GM19099 (cell line): Measurements from ENCODE around the gene SNU13.
A peak's percentile ranks its signal among the peaks of the same experiment; 100 is the strongest.

Experiments used
- POLR2A ChIP-seq: IDR thresholded peaks from 3 replicates; pipeline ENCODE4 v1.6.1; 2011; ENCODE audit warnings: low read depth; ENCODE audit not compliant: insufficient read length; ENCODE audit errors: extremely low read depth

SNU13 gene

DNA sequence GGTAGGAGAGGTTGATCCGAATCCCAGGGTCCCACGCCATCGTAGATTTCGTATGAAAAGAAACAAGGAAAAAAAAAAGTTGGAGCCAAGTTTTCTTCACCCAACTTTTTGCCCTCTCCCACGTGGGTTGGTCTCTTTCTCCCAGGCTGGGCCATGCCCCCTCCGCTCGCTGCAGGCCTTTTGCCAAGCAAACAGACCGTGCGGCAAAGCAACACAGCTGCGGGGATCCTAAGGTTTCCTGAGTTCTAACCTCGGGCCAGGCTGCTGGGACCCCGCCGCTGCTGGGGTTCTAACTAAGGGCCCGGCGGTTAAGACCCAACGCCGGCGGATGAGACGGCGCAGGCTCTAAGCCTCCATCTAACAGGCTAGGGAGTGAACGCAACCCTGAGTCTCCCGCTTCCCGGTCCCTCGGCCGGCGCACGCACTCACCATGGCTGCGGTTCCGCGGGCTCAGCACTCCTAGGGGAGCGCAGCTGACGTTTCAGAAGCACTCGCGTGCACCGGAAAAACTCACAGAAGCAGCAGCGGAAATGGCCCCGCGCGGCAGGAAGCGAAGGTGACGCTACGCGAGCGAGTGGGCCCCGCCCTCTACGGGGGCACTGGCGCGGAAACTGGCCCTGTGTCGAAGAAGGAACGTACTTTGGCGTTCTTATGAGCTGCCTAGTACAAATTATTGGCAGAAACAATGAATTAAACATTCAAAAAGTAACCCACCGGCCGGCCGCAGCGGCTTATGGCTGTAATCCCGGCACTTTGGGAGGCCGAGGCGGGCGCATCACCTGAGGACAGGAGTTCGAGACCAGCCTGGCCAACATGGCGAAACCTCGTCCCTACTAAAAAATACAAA is at the start of gene SNU13:
SNU13 (minus strand) TSS at position 503 of the 847 bp plus-strand sequence; CDS start at position 432, 71 bp downstream.
- peak; percentile 90 for TF ChIP-seq POLR2A

DNA sequence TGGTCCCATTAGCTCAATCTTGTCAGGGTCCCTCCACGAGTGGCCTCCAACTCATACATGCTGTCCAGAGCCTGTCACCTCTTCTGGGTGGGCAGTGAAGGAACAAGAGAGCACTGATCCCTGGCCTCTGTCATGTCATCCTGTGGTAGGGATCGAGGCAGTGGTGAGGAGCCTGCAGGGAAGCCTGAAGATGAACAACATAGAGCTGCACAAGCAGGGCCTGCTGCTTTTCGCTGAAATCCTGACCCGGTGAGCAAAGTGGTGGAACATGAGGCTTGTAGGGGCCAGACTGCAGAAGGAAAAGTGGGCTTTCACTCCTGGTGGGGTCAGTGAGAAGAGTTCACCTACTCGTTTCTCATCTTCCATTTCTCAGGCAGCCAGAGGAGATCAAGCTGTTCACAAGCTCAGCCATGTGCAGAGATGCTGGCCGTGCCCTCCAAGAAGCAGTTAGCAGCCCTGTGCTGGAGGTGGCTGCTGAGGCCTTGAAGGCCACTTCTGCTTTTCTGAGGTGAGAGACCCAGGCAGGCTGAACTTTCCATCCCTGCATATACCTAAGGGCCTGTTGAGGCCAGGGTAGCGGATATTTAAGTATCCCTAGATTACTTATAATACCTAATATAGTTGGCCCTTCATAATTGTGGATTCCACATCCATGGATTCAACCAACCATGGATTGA is 43.6 kb upstream of the SNU13 start:
- no peak for TF ChIP-seq POLR2A

DNA sequence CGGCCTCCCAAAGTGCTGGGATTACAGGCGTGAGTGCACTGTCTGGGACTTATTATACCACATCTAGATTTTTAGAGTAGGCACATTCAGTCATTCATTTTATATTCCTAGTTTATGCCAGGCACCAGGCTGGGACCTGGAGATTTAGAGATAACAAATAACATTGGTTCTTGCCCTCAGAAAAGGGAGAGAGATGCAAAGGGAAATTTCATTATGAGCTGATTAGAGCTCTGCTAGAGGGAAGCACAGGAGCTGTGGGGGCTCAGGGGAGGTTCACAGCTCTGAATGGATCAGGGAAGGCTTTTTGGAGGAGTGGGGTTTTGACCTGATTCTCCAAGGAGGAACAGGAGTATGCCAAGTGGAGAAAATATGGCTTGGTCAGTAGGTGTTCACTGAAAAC is 42.9 kb upstream of the SNU13 start:
- no peak for TF ChIP-seq POLR2A

DNA sequence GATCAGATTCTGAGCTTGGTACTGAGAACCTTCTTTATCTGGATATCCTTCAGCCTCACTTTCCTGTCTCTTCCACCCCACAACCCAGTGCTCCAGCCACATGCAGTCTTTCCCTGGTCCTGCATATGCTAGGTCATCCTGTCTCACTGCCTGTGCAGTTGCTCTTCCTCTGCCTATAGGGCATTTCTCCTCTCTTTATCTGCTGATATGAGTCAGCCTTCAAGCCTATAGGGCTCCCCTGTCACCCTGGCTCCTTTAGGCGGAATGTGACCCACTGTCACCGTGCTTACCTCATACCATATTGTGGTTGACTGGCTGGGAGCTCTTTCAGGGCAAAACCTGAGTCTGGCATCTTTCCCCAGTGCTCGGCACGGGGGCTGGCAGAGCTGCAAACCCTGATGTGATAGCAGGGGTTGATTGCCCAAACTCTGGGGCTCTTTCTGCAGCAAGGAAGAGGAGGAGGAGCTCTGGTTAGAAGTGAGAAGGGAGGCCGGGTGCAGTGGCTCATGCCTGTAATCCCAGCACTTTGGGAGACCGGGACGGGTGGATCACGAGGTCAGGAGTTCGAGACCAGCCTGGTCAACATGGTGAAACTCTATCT is 36.9 kb upstream of the SNU13 start:
- TF ChIP-seq POLR2A = no peak

DNA sequence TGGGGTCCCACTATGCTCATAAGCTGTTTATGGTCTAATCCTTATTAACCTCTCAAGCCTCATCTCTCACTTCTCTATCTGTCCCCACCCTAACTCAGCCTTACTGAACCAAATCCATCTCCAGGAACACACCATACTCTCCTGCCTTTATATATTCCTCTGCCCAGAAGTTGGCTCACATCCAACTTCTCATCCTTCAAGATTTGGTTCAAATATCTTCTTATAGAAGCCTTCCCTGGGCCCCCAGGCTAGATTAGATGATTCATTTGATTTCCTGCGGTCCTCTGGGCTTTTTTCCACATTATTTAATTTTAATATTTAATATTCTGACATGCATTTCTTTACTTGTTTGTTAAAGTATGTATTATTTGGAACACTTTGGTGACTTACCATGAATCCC is 33.8 kb upstream of the SNU13 start:
- TF ChIP-seq POLR2A = no peak

DNA sequence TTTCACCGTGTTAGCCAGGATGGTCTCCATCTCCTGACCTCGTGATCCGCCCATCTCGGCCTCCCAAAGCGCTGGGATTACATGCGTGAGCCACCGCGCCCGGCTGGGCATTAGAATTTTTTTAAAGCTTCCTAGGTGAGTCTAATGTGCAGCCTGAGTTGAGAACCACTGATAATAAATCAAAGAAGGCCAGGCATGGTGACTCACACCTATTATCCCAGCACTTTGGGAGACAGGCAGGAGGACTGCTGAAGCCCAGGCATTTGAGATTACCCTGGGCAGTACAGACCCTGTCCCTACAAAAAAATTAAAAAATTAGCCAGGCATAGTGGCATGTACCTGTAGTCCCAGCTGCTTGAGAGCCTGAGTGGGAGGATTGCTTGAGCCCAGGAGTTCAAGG is 24.3 kb upstream of the SNU13 start:
- no peak for TF ChIP-seq POLR2A

DNA sequence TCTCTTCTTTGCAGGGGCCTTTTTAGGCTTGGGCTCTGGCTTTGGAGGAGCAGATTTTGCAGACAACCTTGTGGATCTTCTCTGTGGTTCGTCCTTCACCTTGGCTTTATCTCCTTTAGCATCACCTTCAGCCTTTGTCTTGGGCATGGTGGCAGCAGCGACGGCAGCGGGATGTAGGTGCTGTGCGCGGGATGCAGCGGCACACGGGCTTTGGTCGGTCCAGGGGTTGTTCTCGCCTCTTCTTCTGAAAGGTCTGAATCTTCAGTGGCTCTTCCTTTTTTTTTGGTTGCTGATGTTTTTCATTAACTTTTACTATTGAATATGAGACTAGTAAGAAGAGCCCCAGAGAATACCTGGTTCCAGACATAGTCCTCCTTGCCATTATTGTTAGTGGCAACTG is 20.7 kb upstream of the SNU13 start:
- TF ChIP-seq POLR2A = no peak

DNA sequence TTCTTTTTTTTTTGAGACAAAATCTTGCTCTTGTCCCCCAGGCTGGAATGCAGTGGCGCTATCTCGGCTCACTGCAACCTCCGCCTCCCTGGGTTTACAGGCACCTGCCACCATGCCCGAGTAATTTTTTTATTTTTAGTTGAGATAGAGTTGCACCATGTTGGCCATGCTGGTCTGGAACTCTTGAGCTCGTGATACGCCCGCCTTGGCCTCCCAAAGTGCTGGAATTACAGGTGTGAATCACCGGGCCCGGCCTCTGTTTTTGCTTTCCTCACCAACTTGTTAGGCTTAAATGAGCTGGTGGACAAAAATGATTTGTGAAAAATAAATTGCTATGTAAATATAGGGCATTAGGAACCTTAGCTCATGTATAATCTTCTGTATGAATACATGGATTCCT is 14.1 kb upstream of the SNU13 start:
- TF ChIP-seq POLR2A = no peak

DNA sequence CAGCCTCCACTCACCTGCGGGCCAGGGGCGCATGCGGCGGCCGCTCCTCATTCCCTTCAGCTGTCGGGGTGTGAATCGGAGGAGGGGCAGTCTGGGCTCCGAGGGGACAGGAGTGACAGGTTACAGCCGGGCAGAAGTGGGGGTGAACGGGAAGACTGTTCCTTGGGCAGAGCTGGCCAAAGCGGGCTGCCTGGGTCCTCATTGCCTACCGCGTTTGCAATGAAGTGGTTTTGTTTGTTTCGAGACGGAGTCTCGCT is 11.4 kb upstream of the SNU13 start:
- no peak for TF ChIP-seq POLR2A

DNA sequence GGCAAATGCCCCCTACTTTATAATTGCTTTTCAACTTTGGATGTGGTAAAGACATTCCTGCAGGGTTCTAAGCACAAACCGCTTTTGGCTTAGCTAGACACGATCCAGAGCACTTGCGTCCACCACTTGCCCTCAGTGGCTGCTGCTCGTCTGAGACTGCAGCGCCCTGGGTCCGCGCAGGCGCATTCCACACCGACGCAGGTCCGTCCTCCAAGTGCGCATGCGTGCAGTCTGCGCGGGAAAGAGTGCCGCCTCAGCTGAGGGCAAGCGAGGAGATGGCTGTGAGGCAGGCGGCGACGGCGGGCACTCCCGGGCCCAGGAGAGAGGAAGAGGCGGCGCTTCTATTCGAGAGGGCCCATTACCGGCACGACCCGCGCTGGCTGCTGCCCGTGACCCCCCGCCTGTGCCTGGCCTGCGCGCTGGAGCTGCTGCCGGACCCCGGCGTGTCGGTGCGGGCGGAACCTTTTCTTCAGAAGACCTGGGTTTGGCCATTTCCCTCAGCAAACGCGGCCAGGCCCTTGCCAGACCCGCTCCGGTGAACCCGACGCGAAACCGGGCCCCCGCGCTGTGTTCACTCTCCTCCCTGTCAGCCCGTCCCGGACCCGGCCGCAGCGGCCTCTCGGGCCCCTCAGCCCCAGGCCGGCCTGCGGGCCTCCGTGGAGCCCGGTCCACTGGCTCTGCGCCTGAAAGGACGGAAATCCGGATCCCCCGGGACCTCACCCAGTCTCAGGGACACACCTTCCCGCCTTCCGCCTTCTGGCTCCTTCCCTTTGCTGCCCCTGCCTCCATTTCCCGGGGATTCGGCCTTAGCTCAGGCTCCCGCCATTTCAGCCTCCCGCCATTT is 10.8 kb upstream of the SNU13 start, which contains the start of gene MEI1:
MEI1 (plus strand) TSS at position 240 of the 844 bp plus-strand sequence; CDS start at position 276, 36 bp downstream.
- TF ChIP-seq POLR2A = peak; percentile 52

DNA sequence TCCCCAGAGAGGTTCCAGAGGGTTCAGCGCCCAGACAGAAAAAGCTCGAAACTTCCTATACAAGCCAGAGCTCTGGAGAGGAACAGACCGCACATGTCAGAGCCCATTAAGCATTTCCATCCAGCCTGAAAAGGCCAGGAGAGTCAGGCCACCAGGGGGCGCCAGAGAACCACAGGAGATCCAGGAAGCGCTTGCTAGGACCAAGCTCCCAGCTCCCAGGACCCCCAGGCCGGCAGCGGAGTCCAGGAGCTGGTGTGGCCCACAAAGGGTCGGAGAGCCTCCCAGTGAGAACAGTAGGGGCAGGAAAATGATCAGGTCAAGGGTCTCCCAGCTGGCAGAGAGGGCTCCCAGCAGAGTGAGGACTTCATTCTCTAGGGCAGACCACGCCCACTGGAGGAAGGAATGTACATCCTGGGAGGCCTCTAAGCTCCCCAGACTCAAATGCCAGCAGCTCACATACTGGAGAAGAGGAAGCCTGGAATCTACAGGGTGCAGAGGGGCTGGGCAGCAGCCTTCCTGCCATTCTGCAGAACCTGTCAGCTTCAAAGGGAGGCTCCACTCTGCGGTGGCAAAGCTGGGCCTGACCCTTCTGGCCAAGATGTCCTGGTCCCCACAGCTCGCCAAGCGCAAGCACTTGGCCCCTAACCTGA is 8.6 kb upstream of the SNU13 start:
- no peak for TF ChIP-seq POLR2A

DNA sequence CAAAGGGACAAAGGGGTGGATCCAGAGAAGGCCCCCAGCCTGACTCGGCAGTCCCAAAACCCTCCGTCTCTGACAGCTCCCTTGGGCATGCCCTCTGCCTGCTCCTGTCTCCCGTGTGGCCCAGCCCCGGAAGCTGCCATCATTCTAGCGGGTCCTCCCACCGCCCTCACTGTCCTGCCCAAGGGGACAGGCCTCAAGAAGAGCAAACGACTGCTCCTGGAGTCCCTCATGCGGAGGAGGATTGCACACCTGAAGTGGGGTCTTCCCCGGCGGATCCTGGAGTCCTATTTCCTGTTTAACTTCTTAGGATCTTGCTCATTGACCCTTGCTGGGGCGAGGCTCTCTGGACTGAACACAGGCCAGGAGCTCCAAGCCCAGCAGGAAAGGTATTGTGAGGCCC is 8.0 kb upstream of the SNU13 start:
- TF ChIP-seq POLR2A = no peak

DNA sequence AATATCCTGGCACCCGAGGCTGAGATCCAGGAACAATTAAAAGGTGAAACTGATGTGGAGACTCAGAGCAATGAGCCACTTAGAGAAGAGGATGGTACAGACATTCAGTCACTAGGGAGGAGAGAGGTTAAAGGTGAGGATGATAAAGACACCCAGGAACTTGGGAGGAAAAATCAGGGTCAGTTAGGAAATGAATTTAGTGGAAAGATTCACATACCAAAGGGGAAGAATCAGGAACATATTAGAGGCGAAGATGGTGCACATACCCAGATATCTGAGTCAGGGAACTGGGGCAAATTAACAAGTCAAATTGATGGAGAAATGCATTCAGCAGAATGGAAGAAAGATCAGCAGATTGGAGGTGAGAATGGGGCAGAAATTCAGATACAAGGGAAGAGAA is 6.5 kb upstream of the SNU13 start:
- TF ChIP-seq POLR2A = no peak

DNA sequence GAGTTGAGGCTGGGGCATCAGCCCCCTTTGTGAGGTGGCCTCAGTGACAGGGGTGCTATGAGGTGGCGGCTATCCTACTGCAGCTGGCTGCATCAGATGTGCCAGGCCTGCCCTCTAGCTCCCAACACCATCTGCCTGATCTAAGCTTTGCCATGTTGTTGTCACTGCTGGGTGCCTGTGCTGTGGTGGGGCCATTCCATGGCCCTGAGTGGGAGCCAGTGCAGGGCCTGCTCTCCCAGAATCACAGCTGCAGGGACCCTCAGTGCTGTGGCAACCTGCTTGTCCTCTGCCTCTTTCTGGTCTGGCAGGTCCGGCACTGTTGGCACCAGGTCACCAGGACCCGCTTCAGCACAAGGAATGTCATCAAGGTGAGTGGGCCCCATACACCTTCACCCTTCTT is 1.8 kb upstream of the SNU13 start:
- TF ChIP-seq POLR2A = no peak
